ENCODE data around the gene TLK1. TPM values are rescaled to one million over a fixed set of nuclear protein-coding genes. Genes with fewer than 3 reads are reported as not detected.
A peak's percentile ranks its signal among the peaks of the same experiment; 100 is the strongest.

Gene TLK1
- total RNA-seq, 6 experiments from 2014 or later: 18.4 to 40.2 (median 29.0) TPM

DNA sequence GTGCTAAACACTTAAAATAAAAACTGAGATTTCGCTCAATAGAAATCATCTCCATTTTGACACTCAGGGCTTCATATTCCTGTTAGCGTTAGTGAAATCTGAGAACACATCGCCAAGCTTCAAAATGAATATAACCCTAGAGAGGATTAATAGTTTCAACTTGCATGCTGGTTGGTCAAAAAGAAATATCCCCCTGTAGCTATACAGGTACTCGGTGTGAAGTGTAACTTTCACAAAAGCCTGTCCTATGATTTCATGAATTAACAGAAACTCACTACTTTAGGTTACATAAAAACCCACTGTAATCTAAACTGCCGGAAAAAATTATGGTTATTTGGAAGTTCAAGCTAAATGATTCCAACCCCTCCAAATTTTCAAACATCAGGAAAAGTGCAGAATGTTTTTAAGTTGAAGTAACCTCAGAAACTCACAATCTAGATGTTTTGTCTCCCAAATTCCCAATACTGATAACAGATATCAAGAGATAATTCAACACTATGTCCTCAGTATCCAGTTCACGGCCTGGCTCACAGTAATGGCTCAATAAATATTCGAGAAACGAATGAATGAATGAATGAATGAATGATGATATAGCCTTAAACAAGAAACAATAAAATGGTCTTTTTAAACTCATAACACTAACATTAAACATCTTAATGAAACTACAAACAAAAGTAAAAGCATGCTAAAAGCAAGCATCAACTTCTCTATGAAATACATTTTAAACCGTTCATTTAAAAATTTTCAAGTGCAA lies 2.5 kb downstream of the TLK1 start:
- TF ChIP-seq POLR2A (IDR thresholded peaks at IDR 0.05): no peak
- TF ChIP-seq, protein P1, sequence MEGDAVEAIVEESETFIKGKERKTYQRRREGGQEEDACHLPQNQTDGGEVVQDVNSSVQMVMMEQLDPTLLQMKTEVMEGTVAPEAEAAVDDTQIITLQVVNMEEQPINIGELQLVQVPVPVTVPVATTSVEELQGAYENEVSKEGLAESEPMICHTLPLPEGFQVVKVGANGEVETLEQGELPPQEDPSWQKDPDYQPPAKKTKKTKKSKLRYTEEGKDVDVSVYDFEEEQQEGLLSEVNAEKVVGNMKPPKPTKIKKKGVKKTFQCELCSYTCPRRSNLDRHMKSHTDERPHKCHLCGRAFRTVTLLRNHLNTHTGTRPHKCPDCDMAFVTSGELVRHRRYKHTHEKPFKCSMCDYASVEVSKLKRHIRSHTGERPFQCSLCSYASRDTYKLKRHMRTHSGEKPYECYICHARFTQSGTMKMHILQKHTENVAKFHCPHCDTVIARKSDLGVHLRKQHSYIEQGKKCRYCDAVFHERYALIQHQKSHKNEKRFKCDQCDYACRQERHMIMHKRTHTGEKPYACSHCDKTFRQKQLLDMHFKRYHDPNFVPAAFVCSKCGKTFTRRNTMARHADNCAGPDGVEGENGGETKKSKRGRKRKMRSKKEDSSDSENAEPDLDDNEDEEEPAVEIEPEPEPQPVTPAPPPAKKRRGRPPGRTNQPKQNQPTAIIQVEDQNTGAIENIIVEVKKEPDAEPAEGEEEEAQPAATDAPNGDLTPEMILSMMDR (IDR thresholded peaks at IDR 0.05): no peak
- WGBS (ENCODE audit: insufficient coverage, low coverage, low lambda C conversion rate, missing lambda C conversion rate): 33% methylated on average over 9 of the region's 9 CpGs
- no peak for DNase-seq
- no peaks in the 10 kb centered on the region for H3K36me3 ChIP-seq
- no peak overlapping the region for H3K27ac ChIP-seq
- no peaks in the 10 kb centered on the region for H3K9me3 ChIP-seq
- H3K27me3 ChIP-seq: no peaks in the 10 kb centered on the region
- H3K4me3 ChIP-seq: peak overlapping the region in 2 of 3 donors; percentile 71 to 76
- intact Hi-C loops (cut with DNase I): loop anchor here in 1 of 2 donors (5.0 kb wide), 1 partner anchor 186 kb away; no protein-coding TSS in a partner anchor
- H3K4me1 ChIP-seq: peaks cover 0 to 40% (median 2%) of the 10 kb centered on the region in 4 donors
- no peak for ATAC-seq

DNA sequence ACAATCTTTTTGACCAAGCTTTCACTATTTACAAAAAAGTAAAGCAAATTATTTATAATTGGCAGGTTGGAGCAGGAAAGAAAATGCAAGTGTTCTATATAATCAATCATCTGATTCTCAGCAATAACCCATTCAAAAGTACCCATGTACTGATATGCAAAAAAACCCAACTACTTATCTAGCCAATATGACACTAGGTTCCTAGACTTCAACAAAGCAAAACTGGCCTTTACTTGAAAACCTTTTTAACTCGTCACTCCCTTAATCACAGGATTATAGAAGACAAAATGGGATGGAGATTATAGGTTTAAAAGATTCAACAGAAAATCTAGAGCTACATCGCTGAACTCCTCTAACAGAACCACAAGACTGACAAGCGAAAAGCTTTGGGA lies 3.6 kb downstream of the TLK1 start:
- WGBS (ENCODE audit: insufficient coverage, low coverage, low lambda C conversion rate, missing lambda C conversion rate): 84% methylated on average over 3 of the region's 3 CpGs
- intact Hi-C loops (cut with DNase I): loop anchor here in 1 of 2 donors (5.0 kb wide), 1 partner anchor 185 kb away; no protein-coding TSS in a partner anchor
- TF ChIP-seq, protein P1 (IDR thresholded peaks at IDR 0.05): no peak
- TF ChIP-seq POLR2A (IDR thresholded peaks at IDR 0.05): no peak
- H3K27me3 ChIP-seq: no peaks in the 10 kb centered on the region
- H3K4me3 ChIP-seq: no peak overlapping the region
- H3K36me3 ChIP-seq: no peaks in the 10 kb centered on the region
- peaks cover 0 to 40% (median 6%) of the 10 kb centered on the region in 4 donors for H3K4me1 ChIP-seq
- no peak for DNase-seq
- no peaks in the 10 kb centered on the region for H3K9me3 ChIP-seq
- no peak for ATAC-seq
- H3K27ac ChIP-seq: no peak overlapping the region

DNA sequence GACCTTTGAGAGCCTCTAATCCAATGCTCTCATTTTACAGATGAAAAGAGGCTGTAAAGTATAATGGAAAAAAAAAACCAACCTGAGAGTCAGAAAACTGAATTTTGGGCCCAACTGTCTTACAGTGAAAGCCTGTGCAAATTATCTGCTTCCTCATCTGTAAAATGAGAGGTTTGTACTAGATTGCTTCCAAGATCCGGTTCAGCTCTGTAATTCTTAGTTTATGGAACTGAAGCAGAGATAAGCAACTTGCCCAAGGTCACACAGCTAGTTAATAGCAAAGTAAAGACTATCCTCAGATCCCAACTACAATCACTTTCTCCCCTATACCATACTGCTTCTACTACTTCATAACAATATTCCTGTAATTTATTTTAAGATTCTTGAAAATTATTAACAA lies 6.3 kb downstream of the TLK1 start:
- Histone ChIP-seq H3K27ac (no peak overlapping the region), H3K27me3 (no peaks in the 10 kb centered on the region), H3K9me3 (no peaks in the 10 kb centered on the region), H3K36me3 (no peaks in the 10 kb centered on the region), H3K4me1 (peaks cover 0 to 50% (median 9%) of the 10 kb centered on the region in 4 donors), H3K4me3 (no peak overlapping the region)
- DNase-seq (no peak), ATAC-seq (no peak)
- no peak for TF ChIP-seq POLR2A (IDR thresholded peaks at IDR 0.05)
- TF ChIP-seq, protein P1 (IDR thresholded peaks at IDR 0.05): no peak
- WGBS (ENCODE audit: insufficient coverage, low coverage, low lambda C conversion rate, missing lambda C conversion rate): 0% methylated on average over 1 of the region's 1 CpG
- intact Hi-C loops (cut with DNase I): no loop called here

DNA sequence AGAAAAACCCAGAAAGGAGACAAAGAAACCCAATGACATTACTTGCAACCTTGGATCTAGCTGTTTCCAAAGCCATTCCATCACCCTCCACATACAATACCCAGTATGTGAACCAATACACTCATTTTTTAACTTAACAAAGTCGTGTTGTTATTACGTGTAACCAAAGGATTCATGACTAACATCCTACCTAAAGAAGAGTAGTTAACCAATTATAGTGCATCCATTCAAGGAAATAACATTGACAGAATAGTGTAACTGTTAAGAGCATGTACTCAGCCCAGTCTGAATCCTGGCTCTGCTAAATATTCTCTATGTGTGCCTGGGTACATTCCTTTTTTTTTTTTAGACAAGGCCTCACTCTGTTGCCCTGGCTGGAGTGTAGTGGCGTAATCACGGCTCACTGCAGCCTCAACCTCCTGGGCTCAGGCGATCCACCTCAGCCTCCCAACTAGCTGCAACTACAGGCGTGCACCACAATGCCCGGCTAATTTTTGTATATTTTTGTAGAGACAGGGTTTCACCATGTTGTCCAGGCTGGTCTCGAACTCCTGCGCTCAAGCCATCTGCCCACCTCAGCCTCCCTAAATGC lies 9.9 kb downstream of the TLK1 start:
- 80% methylated on average over 5 of the region's 9 CpGs for WGBS (ENCODE audit: insufficient coverage, low coverage, low lambda C conversion rate, missing lambda C conversion rate)
- intact Hi-C loops (cut with DNase I): no loop called here
- peak in 2 of 4 donors; percentile 8 to 24 for ATAC-seq

More for the DNA sequence above, 9.9 kb downstream of the TLK1 start:
- no peaks in the 10 kb centered on the region for H3K27me3 ChIP-seq
- no peaks in the 10 kb centered on the region for H3K9me3 ChIP-seq
- no peak overlapping the region for H3K4me3 ChIP-seq
- no peak for TF ChIP-seq POLR2A (IDR thresholded peaks at IDR 0.05)
- TF ChIP-seq, protein P1 (IDR thresholded peaks at IDR 0.05): no peak
- DNase-seq: no peak
- no peaks in the 10 kb centered on the region for H3K36me3 ChIP-seq
- H3K4me1 ChIP-seq: peaks cover 0 to 34% (median 16%) of the 10 kb centered on the region in 4 donors
- no peak overlapping the region for H3K27ac ChIP-seq

All from right lobe of liver (tissue), 6 donors.